ENCODE results near the gene TRPC5OS.

- TF ChIP-seq CTCF (IDR thresholded peaks at IDR 0.05) = no peak
- TF ChIP-seq EP300 (IDR thresholded peaks at IDR 0.05) = no peak
These were observed 25.0 kb upstream of the TRPC5OS start for GRCh38 chrX:111850975-111851374.
